T-helper 2 cell treated with Interferon-gamma antibody and Interleukin-4, amounts not matched to agents 100 ng/mL and 5 ng/mL, for 36 hours (primary cell): ENCODE results near the gene THBS3. TPM values are rescaled to one million over a fixed set of nuclear protein-coding genes. Genes with fewer than 3 reads are reported as not detected.
"Not testable (repeated sequence)": the region's sequence is repeated elsewhere in the genome, so short reads cannot be mapped to it uniquely, and the experiment has no call there.

Experiments used
- intact Hi-C: fragments of 100-400 bp; cut with micrococcal nuclease; formaldehyde crosslinking; loops from one replicate; pipeline ENCODE4 v1.15.1; 2023
- total RNA-seq: library from RNA; stranded (reverse); gene quantifications from 2 replicates; pipeline ENCODE4 v1.2.3, GENCODE V29; 2022

Gene THBS3
- total RNA-seq, 1 donor from 2014 or later, result 13.7 TPM

GRCh38 chr1:155236451-155236850, 28.8 kb upstream of the THBS3 start:
- intact Hi-C loops, result no loop called here

GRCh38 chr1:155235375-155235774, 27.7 kb upstream of the THBS3 start:
- intact Hi-C loops, result not testable (repeated sequence)

GRCh38 chr1:155233502-155233901, 25.8 kb upstream of the THBS3 start:
- intact Hi-C loops, result not testable (repeated sequence)

- intact Hi-C loops, result not testable (repeated sequence)
Measured at GRCh38 chr1:155232001-155232978, 24.6 kb upstream of the THBS3 start.

- intact Hi-C loops, result not testable (repeated sequence)
Measured at GRCh38 chr1:155231302-155231701, 23.6 kb upstream of the THBS3 start.

GRCh38 chr1:155228096-155228427, 20.4 kb upstream of the THBS3 start:
- intact Hi-C loops, result no loop called here

- intact Hi-C loops, result no loop called here
Measured at GRCh38 chr1:155227261-155228095, 19.8 kb upstream of the THBS3 start.

- intact Hi-C loops, result loop anchor here (1.0 kb wide), 4 partner anchors 17 to 51 kb away; no protein-coding TSS in a partner anchor
Measured at GRCh38 chr1:155226910-155227260, 19.2 kb upstream of the THBS3 start.

GRCh38 chr1:155226188-155226909, 18.7 kb upstream of the THBS3 start:
- intact Hi-C loops, result loop anchor here (1.0 kb wide), 4 partner anchors 18 to 50 kb away; no protein-coding TSS in a partner anchor

- intact Hi-C loops, result not testable (repeated sequence)
Measured at GRCh38 chr1:155225404-155225759, 17.7 kb upstream of the THBS3 start.

- intact Hi-C loops, result no loop called here
Measured at GRCh38 chr1:155223047-155223446, 15.3 kb upstream of the THBS3 start.

- intact Hi-C loops, result not testable (repeated sequence)
Measured at GRCh38 chr1:155220211-155220965, 12.7 kb upstream of the THBS3 start.

GRCh38 chr1:155219592-155220031, 11.9 kb upstream of the THBS3 start:
- intact Hi-C loops, result no loop called here

- intact Hi-C loops, result no loop called here
Measured at GRCh38 chr1:155218854-155219591, 11.3 kb upstream of the THBS3 start.

GRCh38 chr1:155214702-155215101, 7.0 kb upstream of the THBS3 start:
- intact Hi-C loops, result not testable (repeated sequence)

- intact Hi-C loops, result not testable (repeated sequence)
Measured at GRCh38 chr1:155212051-155212440, 4.3 kb upstream of the THBS3 start.

- intact Hi-C loops, result not testable (repeated sequence)
Measured at GRCh38 chr1:155211381-155212050, 3.8 kb upstream of the THBS3 start.

GRCh38 chr1:155210314-155211104, 2.8 kb upstream of the THBS3 start:
- intact Hi-C loops, result no loop called here

GRCh38 chr1:155209312-155209721, 1.6 kb upstream of the THBS3 start:
- intact Hi-C loops, result loop anchor here (2.0 kb wide), 1 partner anchor 35 kb away; no protein-coding TSS in a partner anchor
